MG63 (cell line): ENCODE results near the gene LPCAT4. TPM values are rescaled to one million over a fixed set of nuclear protein-coding genes. Genes with fewer than 3 reads are reported as not detected.
"Not testable (repeated sequence)": the region's sequence is repeated elsewhere in the genome, so short reads cannot be mapped to it uniquely, and the experiment has no call there.

Source experiments
- DNase-seq: peaks from one replicate; pipeline ENCODE4 v3.0.0-alpha.2; 2020
- H3K27me3 ChIP-seq: fragments of 250-450 bp; sonication (Bioruptor Pico); 2 replicates; pipeline ENCODE4 v1.5.1; 2020; ENCODE audit warnings: mild to moderate bottlenecking, moderate library complexity
- H3K36me3 ChIP-seq: fragments of 250-450 bp; sonication (Bioruptor Pico); 2 replicates; pipeline ENCODE4 v1.5.1; 2020; ENCODE audit warnings: mild to moderate bottlenecking, moderate library complexity
- H3K4me3 ChIP-seq: fragments of 250-450 bp; sonication (Bioruptor Pico); 2 replicates; pipeline ENCODE4 v1.5.1; 2020; ENCODE audit warnings: mild to moderate bottlenecking, moderate library complexity
- H3K9me3 ChIP-seq: fragments of 250-450 bp; sonication (Bioruptor Pico); 2 replicates; pipeline ENCODE4 v1.5.1; 2020; ENCODE audit warnings: mild to moderate bottlenecking, moderate library complexity
- total RNA-seq: library from RNA; depleted of rRNA; stranded (reverse); fragments of >200 nt; shearing (Covaris generic); gene quantifications from 2 replicates; pipeline ENCODE4 v1.2.3, GENCODE V29; 2014; ENCODE audit warnings: low replicate concordance; rRNA removed

The LPCAT4 gene, protein sequence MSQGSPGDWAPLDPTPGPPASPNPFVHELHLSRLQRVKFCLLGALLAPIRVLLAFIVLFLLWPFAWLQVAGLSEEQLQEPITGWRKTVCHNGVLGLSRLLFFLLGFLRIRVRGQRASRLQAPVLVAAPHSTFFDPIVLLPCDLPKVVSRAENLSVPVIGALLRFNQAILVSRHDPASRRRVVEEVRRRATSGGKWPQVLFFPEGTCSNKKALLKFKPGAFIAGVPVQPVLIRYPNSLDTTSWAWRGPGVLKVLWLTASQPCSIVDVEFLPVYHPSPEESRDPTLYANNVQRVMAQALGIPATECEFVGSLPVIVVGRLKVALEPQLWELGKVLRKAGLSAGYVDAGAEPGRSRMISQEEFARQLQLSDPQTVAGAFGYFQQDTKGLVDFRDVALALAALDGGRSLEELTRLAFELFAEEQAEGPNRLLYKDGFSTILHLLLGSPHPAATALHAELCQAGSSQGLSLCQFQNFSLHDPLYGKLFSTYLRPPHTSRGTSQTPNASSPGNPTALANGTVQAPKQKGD
- 2.2 and 4.4 TPM in 2 replicates for total RNA-seq

- Histone ChIP-seq H3K36me3 (no peaks in the 10 kb centered on the region; the same call in 1 of the 2 replicates), H3K27me3 (no peaks in the 10 kb centered on the region), H3K4me3 (peak within 1 kb of the TSS; percentile 88), H3K9me3 (no peaks in the 10 kb centered on the region)
- peak; percentile 81 for DNase-seq
Observed at GRCh38 chr15:34367101-34368081, at the start of gene LPCAT4. LPCAT4 (minus strand) TSS chr15:34367196; CDS start chr15:34367100, 96 bp downstream.

GRCh38 chr15:34409511-34409910 is 42.5 kb upstream of the LPCAT4 start:
- not testable (repeated sequence) for H3K36me3 ChIP-seq, H3K4me3 ChIP-seq, H3K27me3 ChIP-seq, DNase-seq, H3K9me3 ChIP-seq

- H3K27me3 ChIP-seq, H3K4me3 ChIP-seq, H3K36me3 ChIP-seq, H3K9me3 ChIP-seq, DNase-seq: not testable (repeated sequence)
Observed at GRCh38 chr15:34408973-34409372, 42.0 kb upstream of the LPCAT4 start.

GRCh38 chr15:34403899-34404298 is 36.9 kb upstream of the LPCAT4 start:
- not testable (repeated sequence) for DNase-seq, H3K27me3 ChIP-seq

GRCh38 chr15:34403160-34403598 is 36.2 kb upstream of the LPCAT4 start:
- H3K36me3 ChIP-seq, H3K4me3 ChIP-seq, H3K27me3 ChIP-seq, H3K9me3 ChIP-seq, DNase-seq: not testable (repeated sequence)

More at GRCh38 chr15:34403899-34404298, 36.9 kb upstream of the LPCAT4 start:
- not testable (repeated sequence) for H3K4me3 ChIP-seq, H3K9me3 ChIP-seq, H3K36me3 ChIP-seq

GRCh38 chr15:34397637-34398259 is 30.8 kb upstream of the LPCAT4 start:
- H3K27me3 ChIP-seq, H3K36me3 ChIP-seq, H3K9me3 ChIP-seq, DNase-seq, H3K4me3 ChIP-seq: not testable (repeated sequence)

GRCh38 chr15:34392981-34393380 is 26.0 kb upstream of the LPCAT4 start:
- not testable (repeated sequence) for DNase-seq, H3K36me3 ChIP-seq, H3K4me3 ChIP-seq, H3K9me3 ChIP-seq, H3K27me3 ChIP-seq

- H3K4me3 ChIP-seq, DNase-seq, H3K27me3 ChIP-seq, H3K36me3 ChIP-seq, H3K9me3 ChIP-seq: not testable (repeated sequence)
Observed at GRCh38 chr15:34389594-34390086, 22.6 kb upstream of the LPCAT4 start.

GRCh38 chr15:34381829-34382521 is 15.0 kb upstream of the LPCAT4 start:
- H3K36me3 ChIP-seq, H3K27me3 ChIP-seq, H3K4me3 ChIP-seq, H3K9me3 ChIP-seq, DNase-seq: not testable (repeated sequence)

GRCh38 chr15:34380491-34380890 is 13.5 kb upstream of the LPCAT4 start:
- not testable (repeated sequence) for H3K4me3 ChIP-seq, DNase-seq, H3K27me3 ChIP-seq, H3K36me3 ChIP-seq, H3K9me3 ChIP-seq

DNA sequence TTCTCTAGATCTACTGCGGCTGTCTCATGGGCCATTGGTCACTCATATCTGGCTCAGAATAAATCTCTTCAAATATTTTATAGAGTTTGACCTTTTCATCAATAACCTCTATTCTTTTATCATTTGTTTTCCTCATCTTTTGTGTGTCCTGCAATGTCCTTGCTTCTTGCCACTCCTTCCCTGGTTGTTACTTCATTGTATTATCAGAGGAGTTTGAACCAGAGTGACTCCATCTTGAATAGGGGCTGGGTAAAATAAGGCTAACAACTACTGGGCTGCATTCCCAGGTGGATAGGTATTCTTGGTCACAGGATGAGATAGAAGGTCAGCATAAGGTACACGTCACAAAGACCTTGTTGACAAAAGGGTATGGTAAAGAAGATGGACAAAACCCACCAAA is 9.9 kb upstream of the LPCAT4 start:
- no peaks in the 10 kb centered on the region for H3K9me3 ChIP-seq
- no peaks in the 10 kb centered on the region for H3K27me3 ChIP-seq
- DNase-seq, result no peak
- no peak overlapping the region for H3K4me3 ChIP-seq
- H3K36me3 ChIP-seq, result no peaks in the 10 kb centered on the region

GRCh38 chr15:34375541-34375940 is 8.5 kb upstream of the LPCAT4 start:
- H3K36me3 ChIP-seq, H3K9me3 ChIP-seq, DNase-seq, H3K27me3 ChIP-seq, H3K4me3 ChIP-seq: not testable (repeated sequence)

DNA sequence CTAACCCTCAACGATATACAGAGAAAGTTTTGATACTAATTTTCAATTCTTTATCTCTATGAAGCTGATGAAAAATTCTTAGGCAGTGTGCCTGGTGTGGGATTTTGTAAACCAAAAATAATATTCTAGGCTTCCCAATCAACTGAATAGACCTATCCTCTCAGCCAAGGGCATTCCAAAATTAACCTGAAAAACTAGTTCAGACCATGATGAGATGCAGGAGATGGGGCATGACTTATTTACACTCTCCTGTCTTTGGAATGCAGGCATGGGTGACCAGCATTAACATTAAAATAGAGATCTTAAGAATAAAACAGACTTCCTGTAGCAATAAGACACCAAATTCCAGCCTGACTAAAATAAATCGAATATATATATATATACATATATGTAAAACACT is 7.8 kb upstream of the LPCAT4 start:
- no peaks in the 10 kb centered on the region for H3K9me3 ChIP-seq
- DNase-seq, result no peak
- no peaks in the 10 kb centered on the region for H3K27me3 ChIP-seq
- H3K4me3 ChIP-seq, result no peak overlapping the region
- H3K36me3 ChIP-seq, result no peaks in the 10 kb centered on the region

DNA sequence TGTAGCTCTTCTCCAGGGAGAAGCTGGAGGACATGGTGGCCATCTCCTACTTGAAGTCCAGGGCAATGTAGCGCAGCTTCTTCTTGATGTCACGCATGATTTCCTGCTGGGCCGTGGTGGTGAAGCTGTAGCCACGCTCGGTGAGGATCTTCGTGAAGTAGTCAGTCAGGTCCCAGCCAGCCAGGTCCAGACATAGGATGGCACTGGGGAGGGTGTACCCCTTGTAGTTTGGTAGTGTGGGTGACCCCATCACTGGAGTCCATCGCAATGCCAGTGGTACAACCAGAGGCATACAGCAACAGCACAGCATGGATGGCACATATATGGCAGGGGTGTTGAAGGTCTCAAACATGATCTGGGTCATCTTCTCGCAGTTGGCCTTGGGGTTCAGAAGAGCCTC is 7.0 kb upstream of the LPCAT4 start:
- Histone ChIP-seq H3K27me3 (no peaks in the 10 kb centered on the region), H3K4me3 (no peak overlapping the region), H3K36me3 (no peaks in the 10 kb centered on the region), H3K9me3 (no peaks in the 10 kb centered on the region)
- no peak for DNase-seq

- no peaks in the 10 kb centered on the region for H3K27me3 ChIP-seq
- H3K9me3 ChIP-seq, result no peaks in the 10 kb centered on the region
- DNase-seq, result no peak
- no peaks in the 10 kb centered on the region for H3K36me3 ChIP-seq
- H3K4me3 ChIP-seq, result no peak overlapping the region
Observed at GRCh38 chr15:34370643-34371042, 3.6 kb upstream of the LPCAT4 start.

DNA sequence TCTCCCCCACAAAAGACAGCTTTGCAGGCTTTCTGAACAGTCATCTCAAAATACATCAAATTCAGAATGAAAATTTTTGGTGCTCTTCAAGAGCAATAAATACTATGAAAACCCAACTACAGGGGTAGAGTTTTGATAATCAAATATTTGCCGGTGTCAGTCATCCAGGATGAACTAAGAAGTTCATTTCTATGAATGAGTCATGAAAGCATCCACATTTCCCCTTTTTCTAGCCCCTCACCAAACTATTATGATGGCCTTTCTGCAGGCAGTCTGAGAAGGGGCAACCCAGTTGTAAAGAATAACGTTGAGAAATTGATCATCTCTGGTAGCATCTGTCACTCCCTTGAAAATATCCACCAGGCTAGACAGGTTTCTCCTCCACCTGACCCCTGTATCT is 3.1 kb upstream of the LPCAT4 start:
- DNase-seq, result no peak
- Histone ChIP-seq H3K36me3 (no peaks in the 10 kb centered on the region), H3K9me3 (no peaks in the 10 kb centered on the region), H3K27me3 (no peaks in the 10 kb centered on the region), H3K4me3 (no peak overlapping the region)
